Skeletal muscle tissue (tissue), 4 donors: ENCODE data around the gene ARPIN. TPM values are rescaled to one million over a fixed set of nuclear protein-coding genes. Genes with fewer than 3 reads are reported as not detected.
"Not testable (repeated sequence)": the region's sequence is repeated elsewhere in the genome, so short reads cannot be mapped to it uniquely, and the experiment has no call there.

Source experiments
- H3K27ac ChIP-seq: one replicate; pipeline ENCODE4 v1.7.0; 2013; ENCODE audit warnings: mild to moderate bottlenecking, low read depth, low read length, inconsistent platforms
- H3K27me3 ChIP-seq, 3 donors: one replicate each; pipeline ENCODE4 v1.7.0; 2013; ENCODE audit warnings: low read length in 3 of 3; ENCODE audit not compliant: control insufficient read depth in 3 of 3, insufficient read depth in 3 of 3
- H3K36me3 ChIP-seq, 3 donors: one replicate each; pipeline ENCODE4 v1.7.0; 2013; ENCODE audit warnings: low read length in 3 of 3; ENCODE audit not compliant: control insufficient read depth in 3 of 3, insufficient read depth in 3 of 3
- H3K4me1 ChIP-seq, 3 donors: one replicate each; pipeline ENCODE4 v1.7.0; 2013; ENCODE audit warnings: low read length in 3 of 3, mild to moderate bottlenecking in 3 of 3; ENCODE audit not compliant: control insufficient read depth in 3 of 3, insufficient read depth in 3 of 3
- H3K4me3 ChIP-seq, 3 donors: one replicate each; pipeline ENCODE4 v1.7.0; 2013; ENCODE audit warnings: low read length in 3 of 3
- H3K9ac ChIP-seq, 3 donors: one replicate each; pipeline ENCODE4 v1.7.0; 2013; ENCODE audit warnings: low read length in 3 of 3, mild to moderate bottlenecking in 3 of 3, moderate library complexity in 2 of 3, low read depth in 1 of 3
- H3K9me3 ChIP-seq, 3 donors: one replicate each; pipeline ENCODE4 v1.7.0; 2013; ENCODE audit warnings: low read length in 3 of 3; ENCODE audit not compliant: control insufficient read depth in 3 of 3
- total RNA-seq: library from RNA; depleted of rRNA; stranded (reverse); fragments of >200 nt; gene quantifications from one replicate; pipeline ENCODE4 v1.2.3, GENCODE V29; 2014
- donor health status: Osteomylitis.

Gene ARPIN
- total RNA-seq, 1 donor from 2014 or later: 13.0 TPM

- no peak overlapping the region for H3K27ac ChIP-seq
These were observed 29.2 kb downstream of the ARPIN start for GRCh38 chr15:89883518-89883917.

GRCh38 chr15:89880727-89881126, 32.0 kb downstream of the ARPIN start:
- H3K36me3 ChIP-seq: peaks cover 10 to 40% (median 25%) of the 10 kb centered on the region in 3 donors
- peaks cover 0 to 2% (median 0%) of the 10 kb centered on the region in 3 donors for H3K4me1 ChIP-seq
- no peaks in the 10 kb centered on the region for H3K27me3 ChIP-seq
- H3K9ac ChIP-seq: no peak overlapping the region
- no peaks in the 10 kb centered on the region for H3K9me3 ChIP-seq
- no peak overlapping the region for H3K27ac ChIP-seq
- no peak overlapping the region for H3K4me3 ChIP-seq

More at GRCh38 chr15:89883518-89883917, 29.2 kb downstream of the ARPIN start:
- H3K4me3 ChIP-seq: no peak overlapping the region
- peaks cover 0 to 2% (median 0%) of the 10 kb centered on the region in 3 donors for H3K4me1 ChIP-seq
- no peaks in the 10 kb centered on the region for H3K27me3 ChIP-seq
- no peak overlapping the region for H3K9ac ChIP-seq
- H3K9me3 ChIP-seq: no peaks in the 10 kb centered on the region
- peaks cover 10 to 49% (median 34%) of the 10 kb centered on the region in 3 donors for H3K36me3 ChIP-seq

- Histone ChIP-seq H3K36me3 (peaks cover 14 to 32% (median 14%) of the 10 kb centered on the region in 3 donors), H3K4me3 (no peak overlapping the region), H3K9me3 (no peaks in the 10 kb centered on the region), H3K27me3 (no peaks in the 10 kb centered on the region), H3K4me1 (no peaks in the 10 kb centered on the region), H3K27ac (no peak overlapping the region), H3K9ac (no peak overlapping the region)
These were observed 34.4 kb downstream of the ARPIN start for GRCh38 chr15:89878323-89878722.

GRCh38 chr15:89877083-89877425, 35.7 kb downstream of the ARPIN start:
- Histone ChIP-seq H3K9ac (no peak overlapping the region), H3K27me3 (no peaks in the 10 kb centered on the region), H3K4me3 (no peak overlapping the region), H3K4me1 (no peaks in the 10 kb centered on the region), H3K36me3 (peaks cover 18 to 26% (median 19%) of the 10 kb centered on the region in 3 donors), H3K27ac (no peak overlapping the region), H3K9me3 (no peaks in the 10 kb centered on the region)

DNA sequence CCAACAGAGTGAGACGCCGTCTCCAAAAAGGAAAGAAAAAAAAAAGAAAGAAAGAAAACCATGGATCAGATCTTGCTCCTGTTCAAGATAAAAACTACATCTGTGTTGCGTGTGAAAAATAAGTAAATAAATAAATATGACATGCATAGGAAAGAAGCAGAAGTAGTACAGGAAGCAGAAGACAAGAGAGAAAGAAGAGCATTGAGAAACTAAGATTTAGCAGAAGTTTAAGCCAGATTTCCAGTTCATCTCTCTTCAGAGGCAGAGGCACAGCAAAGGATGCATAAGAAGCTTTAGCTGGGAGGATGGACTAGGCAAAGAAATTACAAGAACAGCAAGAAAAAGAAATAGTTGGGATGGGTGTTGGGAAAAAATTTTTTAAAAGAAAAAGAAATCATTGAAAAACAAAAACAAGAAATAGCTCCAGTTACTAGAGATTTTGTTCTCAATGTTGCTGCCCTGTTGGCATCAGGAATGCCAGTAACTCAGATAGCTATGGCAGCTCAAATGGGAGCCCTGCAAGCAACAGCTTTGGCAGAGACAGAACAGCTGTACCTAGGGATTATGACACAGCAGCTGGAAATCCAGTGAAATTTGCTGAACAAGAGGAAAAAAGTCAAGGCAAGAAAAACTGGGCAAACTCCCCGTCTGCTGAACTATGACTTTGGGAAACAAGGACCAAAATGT, 36.2 kb downstream of the ARPIN start:
- no peaks in the 10 kb centered on the region for H3K4me1 ChIP-seq
- H3K27me3 ChIP-seq: no peaks in the 10 kb centered on the region
- no peak overlapping the region for H3K4me3 ChIP-seq
- no peaks in the 10 kb centered on the region for H3K9me3 ChIP-seq
- peaks cover 18 to 28% (median 21%) of the 10 kb centered on the region in 3 donors for H3K36me3 ChIP-seq
- H3K9ac ChIP-seq: no peak overlapping the region
- H3K27ac ChIP-seq: no peak overlapping the region

GRCh38 chr15:89875741-89876140, 37.0 kb downstream of the ARPIN start:
- H3K36me3 ChIP-seq: peaks cover 15 to 31% (median 22%) of the 10 kb centered on the region in 3 donors
- H3K27ac ChIP-seq: no peak overlapping the region
- no peaks in the 10 kb centered on the region for H3K27me3 ChIP-seq
- no peaks in the 10 kb centered on the region for H3K4me1 ChIP-seq
- H3K9me3 ChIP-seq: no peaks in the 10 kb centered on the region
- H3K4me3 ChIP-seq: no peak overlapping the region
- no peak overlapping the region for H3K9ac ChIP-seq

- Histone ChIP-seq H3K4me1 (no peaks in the 10 kb centered on the region), H3K9me3 (no peaks in the 10 kb centered on the region), H3K27ac (no peak overlapping the region), H3K36me3 (peaks cover 21 to 29% (median 22%) of the 10 kb centered on the region in 3 donors), H3K9ac (no peak overlapping the region), H3K27me3 (no peaks in the 10 kb centered on the region), H3K4me3 (no peak overlapping the region)
These were observed 37.7 kb downstream of the ARPIN start for GRCh38 chr15:89874926-89875564.

DNA sequence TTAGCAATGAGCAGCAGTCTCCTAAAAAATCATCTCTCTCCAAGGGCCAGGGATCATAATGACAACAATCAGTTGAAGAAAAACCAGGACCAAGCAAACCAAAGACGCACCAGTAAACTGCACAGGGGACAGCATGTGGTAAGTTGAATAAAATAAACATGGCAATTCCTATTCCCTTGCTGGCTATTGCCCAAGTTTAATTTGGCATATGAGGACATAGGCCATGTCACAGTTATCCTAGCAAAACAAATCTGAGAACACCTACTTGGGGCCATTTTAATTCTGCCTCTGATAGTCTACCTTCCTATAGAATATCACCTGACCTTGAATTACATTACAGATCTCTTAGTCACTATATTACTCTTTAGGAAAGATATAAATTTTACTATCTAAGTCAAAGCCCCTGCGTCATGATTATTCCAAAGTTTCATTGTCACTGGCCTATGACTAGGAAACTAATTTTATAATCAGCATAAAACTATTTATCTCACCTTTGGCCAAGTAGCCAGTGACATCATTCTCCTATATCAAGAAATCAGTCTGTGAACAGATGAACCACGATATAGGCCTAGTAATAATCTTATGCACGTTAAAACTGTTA, 42.0 kb downstream of the ARPIN start:
- no peak overlapping the region for H3K27ac ChIP-seq
- H3K4me1 ChIP-seq: no peaks in the 10 kb centered on the region

DNA sequence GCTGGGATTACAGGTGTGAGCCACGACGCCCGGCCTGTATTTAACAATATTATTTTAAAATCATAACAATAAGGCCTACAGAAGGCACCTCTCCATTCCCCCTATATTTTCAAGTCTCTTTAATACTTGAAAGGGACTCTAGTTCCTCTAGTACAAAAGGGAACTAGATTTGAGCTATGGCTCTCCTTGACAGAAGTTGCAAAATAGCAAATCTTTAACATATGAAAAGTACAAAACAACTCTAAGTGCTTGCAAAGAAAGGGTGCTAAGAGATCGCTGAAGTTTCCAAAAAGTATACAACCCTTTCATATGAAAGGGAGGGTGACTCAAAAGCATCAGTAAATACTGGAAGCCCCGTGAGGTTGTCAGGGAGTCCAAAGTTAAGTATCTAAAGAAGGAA, 42.7 kb downstream of the ARPIN start:
- Histone ChIP-seq H3K9ac (no peak overlapping the region), H3K27ac (no peak overlapping the region), H3K4me3 (no peak overlapping the region), H3K9me3 (no peaks in the 10 kb centered on the region), H3K36me3 (peaks cover 13 to 17% (median 14%) of the 10 kb centered on the region in 3 donors), H3K27me3 (no peaks in the 10 kb centered on the region), H3K4me1 (no peaks in the 10 kb centered on the region)

More for the DNA sequence above, 42.0 kb downstream of the ARPIN start:
- Histone ChIP-seq H3K9ac (no peak overlapping the region), H3K4me3 (no peak overlapping the region), H3K9me3 (no peaks in the 10 kb centered on the region), H3K27me3 (no peaks in the 10 kb centered on the region), H3K36me3 (peaks cover 14 to 19% (median 18%) of the 10 kb centered on the region in 3 donors)

- H3K4me3 ChIP-seq, H3K9me3 ChIP-seq, H3K27ac ChIP-seq, H3K9ac ChIP-seq, H3K27me3 ChIP-seq, H3K4me1 ChIP-seq: not testable (repeated sequence)
- peaks cover 13 to 17% (median 14%) of the 10 kb centered on the region in 3 donors for H3K36me3 ChIP-seq
These were observed 43.3 kb downstream of the ARPIN start for GRCh38 chr15:89869490-89869889.
